WERI-Rb-1 (cell line): ENCODE measurements around the gene POU2AF1.

Source experiments
- DNase-seq: peaks from one replicate; pipeline ENCODE4 v3.0.0-alpha.2; 2020
- H3K27ac ChIP-seq: fragments of 250-450 bp; sonication (Bioruptor Pico); 2 replicates; pipeline ENCODE4 v1.5.1; 2020; ENCODE audit warnings: mild to moderate bottlenecking, moderate library complexity
- H3K27me3 ChIP-seq: fragments of 250-450 bp; sonication (Bioruptor Pico); 2 replicates; pipeline ENCODE4 v1.5.1; 2021; ENCODE audit warnings: mild to moderate bottlenecking, low read depth, moderate library complexity; ENCODE audit not compliant: insufficient read depth, severe bottlenecking
- H3K36me3 ChIP-seq: fragments of 250-450 bp; sonication (Bioruptor Pico); 2 replicates; pipeline ENCODE4 v1.5.1; 2020; ENCODE audit warnings: mild to moderate bottlenecking, moderate library complexity
- H3K4me3 ChIP-seq: 2 replicates; pipeline ENCODE4 v1.5.1; 2011; ENCODE audit warnings: low read depth, mild to moderate bottlenecking, control low read depth, low read length
- H3K9me3 ChIP-seq: fragments of 250-450 bp; sonication (Bioruptor Pico); 2 replicates; pipeline ENCODE4 v1.5.1; 2021; ENCODE audit warnings: mild to moderate bottlenecking, moderate library complexity; ENCODE audit not compliant: severe bottlenecking
- CTCF ChIP-seq: IDR thresholded peaks from 2 replicates; pipeline ENCODE4 v1.5.1; 2011; ENCODE audit warnings: low read depth, mild to moderate bottlenecking, control low read depth, inconsistent platforms, low read length

Gene POU2AF1

GRCh38 chr11:111342329-111342728 lies 36.7 kb downstream of the POU2AF1 start:
- TF ChIP-seq CTCF: no peak
- H3K4me3 ChIP-seq: no peak overlapping the region
- DNase-seq: no peak
- no peaks in the 10 kb centered on the region for H3K36me3 ChIP-seq
- H3K27ac ChIP-seq: no peak overlapping the region
- H3K27me3 ChIP-seq: no peaks in the 10 kb centered on the region
- no peaks in the 10 kb centered on the region for H3K9me3 ChIP-seq

GRCh38 chr11:111339758-111340388 lies 39.2 kb downstream of the POU2AF1 start:
- TF ChIP-seq CTCF: no peak
- no peaks in the 10 kb centered on the region for H3K9me3 ChIP-seq

GRCh38 chr11:111336582-111337256 lies 42.4 kb downstream of the POU2AF1 start:
- H3K27me3 ChIP-seq: no peaks in the 10 kb centered on the region
- no peak for DNase-seq

More at GRCh38 chr11:111339758-111340388, 39.2 kb downstream of the POU2AF1 start:
- DNase-seq: no peak
- no peak overlapping the region for H3K4me3 ChIP-seq
- no peaks in the 10 kb centered on the region for H3K36me3 ChIP-seq
- H3K27ac ChIP-seq: no peak overlapping the region
- H3K27me3 ChIP-seq: no peaks in the 10 kb centered on the region

GRCh38 chr11:111336062-111336461 lies 43.0 kb downstream of the POU2AF1 start:
- H3K36me3 ChIP-seq: no peaks in the 10 kb centered on the region
- H3K4me3 ChIP-seq: no peak overlapping the region
- no peak overlapping the region for H3K27ac ChIP-seq
- DNase-seq: no peak
- no peaks in the 10 kb centered on the region for H3K9me3 ChIP-seq
- TF ChIP-seq CTCF: no peak
- H3K27me3 ChIP-seq: no peaks in the 10 kb centered on the region

More at GRCh38 chr11:111336582-111337256, 42.4 kb downstream of the POU2AF1 start:
- Histone ChIP-seq H3K27ac (no peak overlapping the region), H3K9me3 (no peaks in the 10 kb centered on the region), H3K4me3 (no peak overlapping the region), H3K36me3 (no peaks in the 10 kb centered on the region)
- no peak for TF ChIP-seq CTCF

- TF ChIP-seq CTCF: no peak
- Histone ChIP-seq H3K27me3 (no peaks in the 10 kb centered on the region), H3K4me3 (no peak overlapping the region), H3K36me3 (no peaks in the 10 kb centered on the region), H3K9me3 (no peaks in the 10 kb centered on the region), H3K27ac (peak overlapping the region; percentile 37)
- no peak for DNase-seq
Observed at GRCh38 chr11:111335549-111335948, 43.5 kb downstream of the POU2AF1 start.
